Panc1 (cell line): ENCODE results near the gene HNF1B. TPM values are rescaled to one million over a fixed set of nuclear protein-coding genes. Genes with fewer than 3 reads are reported as not detected.

Experiments used
- ATAC-seq: fragments of 200-7000 bp; cut with Tn5 transposase; 2 replicates; pipeline ENCODE4 v1.9.1; 2020; ENCODE audit warnings: mild to moderate bottlenecking, moderate library complexity
- BruUV-seq: library from RNA; stranded (reverse); fragments of 400-500 nt; replicated peaks from 2 replicates; lab custom pipeline; 2021; lab: Mats Ljungman, UMichigan
- CTCF ChIA-PET: fragments of 300-600 bp; sonication (Branson Sonifier 250); formaldehyde crosslinking; loops from one replicate; lab custom pipeline; 2022; ENCODE audit warnings: antibody characterized with exemption; lab: Charles Lee
- POLR2A ChIA-PET: fragments of 300-600 bp; sonication (Branson Sonifier 250); formaldehyde crosslinking; loops from one replicate; lab custom pipeline; 2022; ENCODE audit warnings: antibody characterized with exemption; lab: Charles Lee
- DNase-seq: peaks from one replicate; pipeline ENCODE4 v3.0.0-alpha.2; 2010; ENCODE audit warnings: low read depth, low spot score
- H3K27ac ChIP-seq: 2 replicates; pipeline ENCODE4 v1.5.1; 2011; ENCODE audit warnings: mild to moderate bottlenecking, low read length, inconsistent platforms
- H3K27me3 ChIP-seq: fragments of 200-500 bp; sonication (Bioruptor generic); 2 replicates; pipeline ENCODE4 v1.6.0; 2014; ENCODE audit warnings: low read length, inconsistent platforms; ENCODE audit not compliant: control insufficient read depth, insufficient read depth
- H3K36me3 ChIP-seq: fragments of 200-500 bp; sonication (Bioruptor generic); 2 replicates; pipeline ENCODE4 v1.5.1; 2014; ENCODE audit warnings: inconsistent platforms, mild to moderate bottlenecking, low read length, moderate library complexity; ENCODE audit not compliant: control insufficient read depth, insufficient read depth
- H3K4me1 ChIP-seq: 2 replicates; pipeline ENCODE4 v1.5.1; 2011; ENCODE audit warnings: inconsistent platforms, mild to moderate bottlenecking, low read length, moderate library complexity; ENCODE audit not compliant: control insufficient read depth, insufficient read depth
- H3K4me3 ChIP-seq, 2 experiments: 2 replicates each; pipeline ENCODE4 v1.5.1; 2011 to 2012; ENCODE audit warnings: low read depth in 2 of 2, low read length in 2 of 2, mild to moderate bottlenecking in 2 of 2, inconsistent platforms in 1 of 2, moderate library complexity in 1 of 2
- H3K9me3 ChIP-seq: fragments of 200-500 bp; sonication (Bioruptor generic); 2 replicates; pipeline ENCODE4 v1.5.1; 2014; ENCODE audit warnings: low read depth, mild to moderate bottlenecking, inconsistent platforms, low read length, moderate library complexity; ENCODE audit not compliant: control insufficient read depth, insufficient read depth
- POLR2AphosphoS5 ChIP-seq: IDR thresholded peaks from 2 replicates; pipeline ENCODE4 v1.6.1; 2012; ENCODE audit warnings: mild to moderate bottlenecking, low read depth, low read length, moderate library complexity
- SIN3A ChIP-seq: IDR thresholded peaks from 2 replicates; pipeline ENCODE4 v1.6.1; 2012; ENCODE audit warnings: low read depth, mild to moderate bottlenecking, low read length, moderate library complexity, borderline replicate concordance; ENCODE audit not compliant: insufficient read depth
- TCF7L2 ChIP-seq: IDR thresholded peaks from 2 replicates; pipeline ENCODE4 v1.6.1; 2011; ENCODE audit warnings: mild to moderate bottlenecking, low read depth, low read length, inconsistent platforms
- in situ Hi-C: cut with HindIII; loops from 2 replicates; pipeline ENCODE4 v1.10.0; 2016; ENCODE audit warnings: low sequenced_read_pairs, low pct_unique_long_range_greater_than_20kb
- intact Hi-C: fragments of 100-400 bp; cut with micrococcal nuclease; formaldehyde crosslinking; loops from one replicate; pipeline ENCODE4 v1.10.0; 2022; ENCODE audit not compliant: unreplicated experiment
- total RNA-seq: library from RNA; stranded (reverse); gene quantifications from one replicate; pipeline ENCODE4 v1.2.1, GENCODE V29; 2021; ENCODE audit not compliant: unreplicated experiment
- TF ChIP-seq, protein P1 (sequence below): fragments of 450-650 bp; IDR thresholded peaks from 2 replicates; pipeline ENCODE4 v1.5.1; 2017; ENCODE audit warnings: mild to moderate bottlenecking
- TF ChIP-seq, protein P2 (sequence below), 2 experiments: IDR thresholded peaks; 2 replicates each; pipeline ENCODE4 v1.6.1; 2011 to 2012; ENCODE audit warnings: low read depth in 2 of 2, control low read depth in 1 of 2, low read length in 1 of 2, mild to moderate bottlenecking in 1 of 2, moderate library complexity in 1 of 2; ENCODE audit not compliant: insufficient read depth in 1 of 2

HNF1B gene
- total RNA-seq, 1 experiment from 2014 or later = not detected

GRCh38 chr17:37774504-37774903 lies 29.6 kb upstream of the HNF1B start:
- intact Hi-C loops (loop anchor here (10.0 kb wide), 1 partner anchor 120 kb away; no protein-coding TSS in a partner anchor), in situ Hi-C loops (no loop called here)
- ChIA-PET CTCF (no interaction called here), POLR2A (no interaction called here)
- Histone ChIP-seq H3K27me3 (no peaks in the 10 kb centered on the region), H3K4me1 (no peaks in the 10 kb centered on the region), H3K36me3 (no peaks in the 10 kb centered on the region), H3K9me3 (no peaks in the 10 kb centered on the region), H3K4me3 (no peak overlapping the region), H3K27ac (no peak overlapping the region)
- DNase-seq = no peak
- TF ChIP-seq TCF7L2 (no peak), POLR2AphosphoS5 (no peak), SIN3A (no peak)
- TF ChIP-seq, protein P1, sequence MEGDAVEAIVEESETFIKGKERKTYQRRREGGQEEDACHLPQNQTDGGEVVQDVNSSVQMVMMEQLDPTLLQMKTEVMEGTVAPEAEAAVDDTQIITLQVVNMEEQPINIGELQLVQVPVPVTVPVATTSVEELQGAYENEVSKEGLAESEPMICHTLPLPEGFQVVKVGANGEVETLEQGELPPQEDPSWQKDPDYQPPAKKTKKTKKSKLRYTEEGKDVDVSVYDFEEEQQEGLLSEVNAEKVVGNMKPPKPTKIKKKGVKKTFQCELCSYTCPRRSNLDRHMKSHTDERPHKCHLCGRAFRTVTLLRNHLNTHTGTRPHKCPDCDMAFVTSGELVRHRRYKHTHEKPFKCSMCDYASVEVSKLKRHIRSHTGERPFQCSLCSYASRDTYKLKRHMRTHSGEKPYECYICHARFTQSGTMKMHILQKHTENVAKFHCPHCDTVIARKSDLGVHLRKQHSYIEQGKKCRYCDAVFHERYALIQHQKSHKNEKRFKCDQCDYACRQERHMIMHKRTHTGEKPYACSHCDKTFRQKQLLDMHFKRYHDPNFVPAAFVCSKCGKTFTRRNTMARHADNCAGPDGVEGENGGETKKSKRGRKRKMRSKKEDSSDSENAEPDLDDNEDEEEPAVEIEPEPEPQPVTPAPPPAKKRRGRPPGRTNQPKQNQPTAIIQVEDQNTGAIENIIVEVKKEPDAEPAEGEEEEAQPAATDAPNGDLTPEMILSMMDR = no peak
- TF ChIP-seq, protein P2, sequence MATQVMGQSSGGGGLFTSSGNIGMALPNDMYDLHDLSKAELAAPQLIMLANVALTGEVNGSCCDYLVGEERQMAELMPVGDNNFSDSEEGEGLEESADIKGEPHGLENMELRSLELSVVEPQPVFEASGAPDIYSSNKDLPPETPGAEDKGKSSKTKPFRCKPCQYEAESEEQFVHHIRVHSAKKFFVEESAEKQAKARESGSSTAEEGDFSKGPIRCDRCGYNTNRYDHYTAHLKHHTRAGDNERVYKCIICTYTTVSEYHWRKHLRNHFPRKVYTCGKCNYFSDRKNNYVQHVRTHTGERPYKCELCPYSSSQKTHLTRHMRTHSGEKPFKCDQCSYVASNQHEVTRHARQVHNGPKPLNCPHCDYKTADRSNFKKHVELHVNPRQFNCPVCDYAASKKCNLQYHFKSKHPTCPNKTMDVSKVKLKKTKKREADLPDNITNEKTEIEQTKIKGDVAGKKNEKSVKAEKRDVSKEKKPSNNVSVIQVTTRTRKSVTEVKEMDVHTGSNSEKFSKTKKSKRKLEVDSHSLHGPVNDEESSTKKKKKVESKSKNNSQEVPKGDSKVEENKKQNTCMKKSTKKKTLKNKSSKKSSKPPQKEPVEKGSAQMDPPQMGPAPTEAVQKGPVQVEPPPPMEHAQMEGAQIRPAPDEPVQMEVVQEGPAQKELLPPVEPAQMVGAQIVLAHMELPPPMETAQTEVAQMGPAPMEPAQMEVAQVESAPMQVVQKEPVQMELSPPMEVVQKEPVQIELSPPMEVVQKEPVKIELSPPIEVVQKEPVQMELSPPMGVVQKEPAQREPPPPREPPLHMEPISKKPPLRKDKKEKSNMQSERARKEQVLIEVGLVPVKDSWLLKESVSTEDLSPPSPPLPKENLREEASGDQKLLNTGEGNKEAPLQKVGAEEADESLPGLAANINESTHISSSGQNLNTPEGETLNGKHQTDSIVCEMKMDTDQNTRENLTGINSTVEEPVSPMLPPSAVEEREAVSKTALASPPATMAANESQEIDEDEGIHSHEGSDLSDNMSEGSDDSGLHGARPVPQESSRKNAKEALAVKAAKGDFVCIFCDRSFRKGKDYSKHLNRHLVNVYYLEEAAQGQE (IDR thresholded peaks at IDR 0.05; ENCODE audit: insufficient read depth in 1 of 2, low read depth in 2 of 2, low read length in 1 of 2) = no peak
- no peak for ATAC-seq
- BruUV-seq = no TSS peak

- in situ Hi-C loops (no loop called here), intact Hi-C loops (loop anchor here (10.0 kb wide), 1 partner anchor 118 kb away; no protein-coding TSS in a partner anchor)
- ChIA-PET CTCF (no interaction called here), POLR2A (no interaction called here)
- H3K27ac ChIP-seq = no peak overlapping the region
- no peak for ATAC-seq
- H3K4me3 ChIP-seq = no peak overlapping the region
- H3K36me3 ChIP-seq = no peaks in the 10 kb centered on the region
- no peak for DNase-seq
- BruUV-seq = no TSS peak
- H3K9me3 ChIP-seq = no peaks in the 10 kb centered on the region
- no peaks in the 10 kb centered on the region for H3K4me1 ChIP-seq
- H3K27me3 ChIP-seq = no peaks in the 10 kb centered on the region
- TF ChIP-seq, protein P2 (IDR thresholded peaks at IDR 0.05; ENCODE audit: insufficient read depth in 1 of 2, low read depth in 2 of 2, low read length in 1 of 2) = no peak
- TF ChIP-seq TCF7L2 (no peak), SIN3A (no peak), POLR2AphosphoS5 (no peak)
- TF ChIP-seq, protein P1 = no peak
These were observed 28.1 kb upstream of the HNF1B start for GRCh38 chr17:37772982-37773381.
